Vagina (tissue), 2 donors: ENCODE measurements around the gene USP19.

ENCODE experiments used
- POLR2A ChIP-seq, 2 donors: fragments of 450-650 bp; IDR thresholded peaks; one replicate each; pipeline ENCODE4 v1.6.1; 2017; ENCODE audit warnings: antibody characterized with exemption in 2 of 2, mild to moderate bottlenecking in 2 of 2, moderate library complexity in 2 of 2
- POLR2AphosphoS5 ChIP-seq, 2 donors: sonication (generic); formaldehyde crosslinking; IDR thresholded peaks; one replicate each; pipeline ENCODE4 v1.9.0; 2017; ENCODE audit warnings: antibody characterized with exemption in 2 of 2, mild to moderate bottlenecking in 2 of 2, low read depth in 1 of 2; ENCODE audit not compliant: insufficient read depth in 1 of 2
- TF ChIP-seq, protein P1 (sequence below), 3 experiments: fragments of 450-650 bp in 2 of 3; fragments of 200-600 bp in 1 of 3; sonication (generic) in 1 of 3; IDR thresholded peaks; one replicate each; pipeline ENCODE4 v1.5.1; 2017 to 2019; ENCODE audit warnings: antibody characterized with exemption in 3 of 3, mild to moderate bottlenecking in 2 of 3, moderate library complexity in 2 of 3

DNA sequence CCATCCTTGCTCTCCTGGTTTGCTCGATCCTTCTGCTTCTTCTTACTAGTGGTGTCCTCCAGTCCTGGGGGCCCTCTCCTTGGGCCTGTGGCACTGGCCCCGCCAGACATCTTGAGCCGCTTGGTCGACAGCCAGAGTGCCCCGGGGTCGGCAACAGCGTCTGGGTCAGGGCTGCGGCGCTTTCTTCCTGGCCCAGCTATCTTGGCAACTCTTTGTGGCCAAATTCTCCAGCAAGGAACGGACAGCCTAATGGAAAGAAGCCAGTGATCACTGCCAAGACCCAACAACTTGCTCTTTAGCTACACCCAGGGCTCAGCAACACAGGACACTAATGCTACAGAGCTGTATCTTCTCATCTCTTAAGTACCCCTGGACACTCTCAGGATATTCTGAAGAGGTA, 1.6 kb downstream of the USP19 start:
- TF ChIP-seq, protein P1, sequence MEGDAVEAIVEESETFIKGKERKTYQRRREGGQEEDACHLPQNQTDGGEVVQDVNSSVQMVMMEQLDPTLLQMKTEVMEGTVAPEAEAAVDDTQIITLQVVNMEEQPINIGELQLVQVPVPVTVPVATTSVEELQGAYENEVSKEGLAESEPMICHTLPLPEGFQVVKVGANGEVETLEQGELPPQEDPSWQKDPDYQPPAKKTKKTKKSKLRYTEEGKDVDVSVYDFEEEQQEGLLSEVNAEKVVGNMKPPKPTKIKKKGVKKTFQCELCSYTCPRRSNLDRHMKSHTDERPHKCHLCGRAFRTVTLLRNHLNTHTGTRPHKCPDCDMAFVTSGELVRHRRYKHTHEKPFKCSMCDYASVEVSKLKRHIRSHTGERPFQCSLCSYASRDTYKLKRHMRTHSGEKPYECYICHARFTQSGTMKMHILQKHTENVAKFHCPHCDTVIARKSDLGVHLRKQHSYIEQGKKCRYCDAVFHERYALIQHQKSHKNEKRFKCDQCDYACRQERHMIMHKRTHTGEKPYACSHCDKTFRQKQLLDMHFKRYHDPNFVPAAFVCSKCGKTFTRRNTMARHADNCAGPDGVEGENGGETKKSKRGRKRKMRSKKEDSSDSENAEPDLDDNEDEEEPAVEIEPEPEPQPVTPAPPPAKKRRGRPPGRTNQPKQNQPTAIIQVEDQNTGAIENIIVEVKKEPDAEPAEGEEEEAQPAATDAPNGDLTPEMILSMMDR (IDR thresholded peaks at IDR 0.05): no peak
- TF ChIP-seq POLR2AphosphoS5 (IDR thresholded peaks at IDR 0.05; ENCODE audit: insufficient read depth in 1 of 2, low read depth in 1 of 2): no peak
- TF ChIP-seq POLR2A (IDR thresholded peaks at IDR 0.05): no peak
